Cerebellar cortex (tissue), 1 donor: ENCODE data around the gene SMIM10.
A peak's percentile ranks its signal among the peaks of the same experiment; 100 is the strongest.
"Not testable (repeated sequence)": the region's sequence is repeated elsewhere in the genome, so short reads cannot be mapped to it uniquely, and the experiment has no call there.

ENCODE experiments used
- DNase-seq: peaks from one replicate; pipeline ENCODE4 v3.0.0-alpha.2; 2015; ENCODE audit warnings: low spot score

The SMIM10 gene

GRCh38 chrX:134990801-134991481 is at the start of gene SMIM10:
SMIM10 (plus strand) TSS chrX:134990991; CDS start chrX:134991096, 105 bp downstream.
- DNase-seq: no peak

- DNase-seq: not testable (repeated sequence)
These were observed 44.4 kb upstream of the SMIM10 start for GRCh38 chrX:134946364-134946763.

GRCh38 chrX:134948333-134949241 is 42.2 kb upstream of the SMIM10 start:
- peak; percentile 48 for DNase-seq

- DNase-seq: peak; percentile 25
These were observed 41.5 kb upstream of the SMIM10 start for GRCh38 chrX:134949271-134949670.

GRCh38 chrX:134957836-134958235 is 33.0 kb upstream of the SMIM10 start:
- DNase-seq: no peak

- not testable (repeated sequence) for DNase-seq
These were observed 30.4 kb upstream of the SMIM10 start for GRCh38 chrX:134960366-134960765.

GRCh38 chrX:134963041-134963440 is 27.8 kb upstream of the SMIM10 start:
- DNase-seq: no peak

GRCh38 chrX:134969726-134970125 is 21.1 kb upstream of the SMIM10 start:
- no peak for DNase-seq

GRCh38 chrX:134971926-134972325 is 18.9 kb upstream of the SMIM10 start:
- DNase-seq: no peak

- DNase-seq: no peak
These were observed 15.3 kb upstream of the SMIM10 start for GRCh38 chrX:134975516-134975915.

GRCh38 chrX:134981910-134982309 is 8.9 kb upstream of the SMIM10 start:
- no peak for DNase-seq

DNA sequence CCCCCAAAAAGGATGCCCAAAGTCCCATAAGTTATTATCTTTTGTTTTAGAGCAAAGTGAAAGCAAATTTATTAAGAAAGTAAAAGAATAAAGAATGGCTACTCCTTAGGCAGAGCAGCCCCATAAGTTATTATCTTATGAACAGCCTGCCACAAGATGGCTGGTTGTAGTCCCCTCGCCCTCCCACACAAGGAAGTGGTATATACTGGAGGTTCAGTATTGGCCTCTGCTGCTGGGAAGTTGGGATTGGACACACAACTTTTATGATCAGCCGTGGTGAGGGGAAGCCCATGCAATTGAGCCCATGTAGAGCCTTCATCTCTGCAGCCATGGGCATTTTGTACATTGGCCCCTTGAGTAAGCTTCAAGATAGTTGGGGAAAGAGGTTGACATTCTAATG is 8.0 kb upstream of the SMIM10 start:
- no peak for DNase-seq

DNA sequence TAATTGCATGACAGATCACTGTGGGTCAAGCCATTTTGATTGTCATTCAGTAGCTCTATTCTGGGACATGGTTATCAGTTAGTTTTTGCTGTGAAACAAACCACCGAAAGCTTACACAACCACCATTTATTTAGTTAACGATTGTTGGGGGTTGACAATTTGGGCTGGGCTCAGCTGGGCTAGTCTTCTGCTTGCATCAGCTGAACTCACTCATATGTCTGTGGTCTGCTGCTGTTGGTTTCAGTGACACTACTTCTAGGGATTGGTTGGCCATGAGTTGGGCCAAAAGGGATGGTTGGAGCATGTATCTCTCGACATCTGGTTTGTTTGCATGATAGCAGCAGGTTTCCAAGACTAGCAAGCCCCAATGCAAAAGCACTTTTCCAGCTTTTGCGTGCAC is 5.3 kb upstream of the SMIM10 start:
- no peak for DNase-seq

DNA sequence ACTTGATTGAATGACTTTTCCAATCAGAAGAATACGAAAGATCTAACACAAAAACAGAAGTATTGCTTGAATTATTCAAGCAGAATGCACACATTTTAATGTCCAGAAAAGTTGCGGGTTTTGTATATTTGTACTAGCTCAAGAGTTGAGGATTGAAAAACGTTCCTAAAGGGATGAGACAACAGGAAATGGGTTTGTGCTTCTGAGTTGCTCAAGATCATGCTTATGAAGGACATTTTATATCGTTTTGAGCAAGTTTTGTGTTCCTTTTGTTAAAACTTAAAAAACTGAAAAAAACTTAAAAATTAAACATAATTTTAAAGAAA is 353 bp upstream of the SMIM10 start:
- no peak for DNase-seq

DNA sequence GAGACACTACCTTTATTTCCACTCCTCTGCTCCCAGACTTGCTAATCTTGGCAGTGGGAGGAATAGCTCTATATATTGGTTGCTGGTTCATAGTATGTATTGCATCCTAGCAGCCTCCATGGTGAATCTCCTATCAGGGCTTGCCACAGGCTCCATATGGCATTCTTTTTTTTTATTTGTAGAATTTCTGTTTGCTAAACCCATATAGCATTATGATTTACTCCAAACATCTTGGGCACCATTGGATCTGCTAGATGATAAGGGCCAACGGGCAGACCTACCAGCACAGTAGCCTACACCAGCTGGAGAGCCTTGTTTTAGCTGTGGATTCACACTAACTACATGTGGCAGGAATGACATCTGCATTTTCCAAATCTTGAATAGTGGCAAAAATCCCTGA is 6.9 kb downstream of the SMIM10 start:
- DNase-seq: no peak

GRCh38 chrX:134998246-134998645 is 7.5 kb downstream of the SMIM10 start:
- DNase-seq: no peak

- DNase-seq: peak; percentile 28
These were observed 8.7 kb downstream of the SMIM10 start for GRCh38 chrX:134999469-134999868.

DNA sequence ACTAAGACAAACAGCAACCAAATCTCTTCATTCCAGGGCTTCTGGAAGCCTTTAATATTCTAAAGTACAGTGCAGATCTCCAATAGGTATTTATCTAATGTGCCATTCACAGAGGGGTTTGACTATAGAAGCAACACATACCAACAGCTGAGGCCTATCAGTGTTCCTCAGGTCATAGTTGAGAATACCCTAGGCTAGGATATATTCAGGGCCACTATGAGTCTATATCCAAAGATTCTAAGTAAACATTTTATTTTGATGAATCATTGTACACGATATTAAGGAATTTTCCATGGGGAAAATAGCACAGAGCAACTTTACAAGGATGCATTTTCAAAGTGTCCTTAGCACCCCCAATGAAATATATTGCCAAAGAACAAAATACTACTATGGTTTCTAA is 9.7 kb downstream of the SMIM10 start:
- DNase-seq: no peak

GRCh38 chrX:135003876-135004623 is 13.3 kb downstream of the SMIM10 start:
- DNase-seq: peak; percentile 90

DNA sequence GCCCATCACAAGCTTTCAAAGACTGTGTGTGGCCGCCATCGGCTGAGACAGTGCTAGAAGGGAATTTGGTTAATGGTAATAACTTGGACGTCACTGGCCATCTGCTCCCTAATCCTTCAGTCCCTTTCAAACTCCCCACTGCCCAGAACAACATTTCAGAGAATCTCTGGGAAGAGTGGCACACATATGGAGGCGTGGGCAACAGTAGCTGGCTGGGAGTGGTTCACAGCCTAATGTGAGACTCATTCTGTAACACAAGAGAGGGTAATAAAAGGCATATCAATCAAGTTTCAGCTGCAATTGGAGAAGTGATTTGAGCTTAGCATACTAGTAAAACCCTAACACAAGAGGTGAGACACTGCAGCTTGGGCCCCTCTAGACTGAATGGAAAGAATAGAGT is 15.4 kb downstream of the SMIM10 start:
- no peak for DNase-seq

- DNase-seq: no peak
These were observed 18.3 kb downstream of the SMIM10 start for GRCh38 chrX:135009057-135009610.

DNA sequence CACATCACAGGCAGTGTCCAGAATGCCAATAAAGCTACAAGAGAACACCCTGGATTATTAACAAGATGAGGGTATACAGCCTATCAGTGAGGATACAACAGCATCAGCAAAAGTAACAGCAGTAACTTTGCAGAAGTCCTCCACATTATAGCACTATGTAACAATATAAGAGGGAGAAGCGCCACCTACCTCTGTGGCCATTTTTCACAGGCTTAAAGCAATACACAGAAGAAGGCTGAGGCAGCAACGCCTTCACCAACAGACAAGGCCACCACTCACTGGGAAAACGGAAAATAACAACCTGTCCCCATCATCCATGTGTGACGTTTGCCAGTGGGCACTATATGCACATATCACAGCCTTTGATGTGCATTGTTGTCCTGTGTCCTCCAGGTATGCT is 19.0 kb downstream of the SMIM10 start:
- DNase-seq: no peak
